Gastrocnemius medialis (tissue), 4 donors: ENCODE measurements around the gene ATG4D.

Experiments
- POLR2A ChIP-seq, 2 donors: fragments of 450-650 bp; IDR thresholded peaks; one replicate each; pipeline ENCODE4 v1.6.1; 2017; ENCODE audit warnings: antibody characterized with exemption in 2 of 2, mild to moderate bottlenecking in 2 of 2, moderate library complexity in 2 of 2
- TF ChIP-seq, protein P1 (sequence below), 5 experiments: fragments of 450-650 bp in 3 of 5; fragments of 200-600 bp in 2 of 5; sonication (generic) in 2 of 5; IDR thresholded peaks in 4 of 5; conservative IDR thresholded peaks in 1 of 5; 1 replicate in 4 of 5; 2 replicates in 1 of 5; pipeline ENCODE4 v1.5.1; 2016 to 2019; ENCODE audit warnings: antibody characterized with exemption in 5 of 5, mild to moderate bottlenecking in 3 of 5, moderate library complexity in 3 of 5

DNA sequence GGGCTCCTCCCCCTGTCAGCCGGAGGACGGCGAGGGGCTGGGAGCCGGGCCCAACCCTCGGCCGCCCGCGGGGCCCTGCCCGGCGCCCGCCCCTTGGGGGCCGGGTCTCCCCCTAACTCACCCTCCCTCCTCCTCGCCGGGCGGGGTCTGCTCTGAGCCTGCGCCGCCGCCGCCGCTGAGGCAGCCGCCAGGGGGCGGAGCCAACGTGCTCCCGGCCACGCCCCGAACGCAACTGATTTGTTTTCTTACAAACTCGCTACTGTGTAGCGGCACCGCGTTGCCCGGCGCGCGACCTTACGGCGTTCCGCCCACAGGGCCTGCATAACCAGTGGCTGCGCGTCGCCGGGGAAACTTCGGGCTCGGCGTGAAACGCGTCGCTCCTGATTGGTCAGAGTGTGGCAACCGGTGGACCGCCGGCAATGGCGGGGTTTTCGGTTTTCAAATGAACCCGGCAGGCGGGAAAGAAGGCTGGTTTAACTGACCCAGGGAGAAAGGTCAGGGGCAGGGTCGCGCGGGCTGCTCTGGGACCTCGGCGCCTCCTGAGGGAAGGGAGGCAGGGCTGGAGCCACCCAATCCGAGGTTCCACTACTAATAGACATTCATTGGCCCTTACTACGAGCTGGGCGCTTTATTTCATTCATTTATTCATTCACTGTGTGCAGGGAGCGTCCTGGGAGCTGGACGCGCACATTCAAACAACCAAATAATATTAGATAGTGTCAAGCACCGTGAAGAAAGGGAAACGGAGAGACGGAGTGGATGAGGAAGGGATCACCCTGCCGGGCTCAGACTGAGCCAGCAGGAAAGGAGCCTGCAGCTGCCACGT lies 25.3 kb downstream of the ATG4D start, which contains the start of gene CDKN2D:
- TF ChIP-seq, protein P1, sequence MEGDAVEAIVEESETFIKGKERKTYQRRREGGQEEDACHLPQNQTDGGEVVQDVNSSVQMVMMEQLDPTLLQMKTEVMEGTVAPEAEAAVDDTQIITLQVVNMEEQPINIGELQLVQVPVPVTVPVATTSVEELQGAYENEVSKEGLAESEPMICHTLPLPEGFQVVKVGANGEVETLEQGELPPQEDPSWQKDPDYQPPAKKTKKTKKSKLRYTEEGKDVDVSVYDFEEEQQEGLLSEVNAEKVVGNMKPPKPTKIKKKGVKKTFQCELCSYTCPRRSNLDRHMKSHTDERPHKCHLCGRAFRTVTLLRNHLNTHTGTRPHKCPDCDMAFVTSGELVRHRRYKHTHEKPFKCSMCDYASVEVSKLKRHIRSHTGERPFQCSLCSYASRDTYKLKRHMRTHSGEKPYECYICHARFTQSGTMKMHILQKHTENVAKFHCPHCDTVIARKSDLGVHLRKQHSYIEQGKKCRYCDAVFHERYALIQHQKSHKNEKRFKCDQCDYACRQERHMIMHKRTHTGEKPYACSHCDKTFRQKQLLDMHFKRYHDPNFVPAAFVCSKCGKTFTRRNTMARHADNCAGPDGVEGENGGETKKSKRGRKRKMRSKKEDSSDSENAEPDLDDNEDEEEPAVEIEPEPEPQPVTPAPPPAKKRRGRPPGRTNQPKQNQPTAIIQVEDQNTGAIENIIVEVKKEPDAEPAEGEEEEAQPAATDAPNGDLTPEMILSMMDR (IDR thresholded peaks at IDR 0.05 in 4 of 5, conservative IDR thresholded peaks at IDR 0.05 in 1 of 5) = peak in 4 of 5 experiments; percentile 51 to 87 (median 70)
- peak; percentile 98 to 99 for TF ChIP-seq POLR2A (IDR thresholded peaks at IDR 0.05)
